H1 (cell line): ENCODE results near the gene PCDH9.
"Not testable (repeated sequence)": the region's sequence is repeated elsewhere in the genome, so short reads cannot be mapped to it uniquely, and the experiment has no call there.

Experiments used
- ATF2 ChIP-seq: IDR thresholded peaks from 2 replicates; pipeline ENCODE4 v1.6.1; 2012; ENCODE audit warnings: low read length, inconsistent platforms
- BRCA1 ChIP-seq: IDR thresholded peaks from 2 replicates; pipeline ENCODE4 v1.6.1; 2012; ENCODE audit warnings: low read depth, low read length, improper control_type of control experiment
- CTCF ChIP-seq, 3 experiments: IDR thresholded peaks; 1 replicate in 2 of 3; 2 replicates in 1 of 3; pipeline versions ENCODE4 v1.5.1 to v1.6.1; 2011; ENCODE audit warnings: low read length in 3 of 3, mild to moderate bottlenecking in 3 of 3, inconsistent platforms in 2 of 3, low read depth in 1 of 3, moderate library complexity in 1 of 3; ENCODE audit not compliant: insufficient read depth in 1 of 3; ENCODE audit errors: control extremely low read depth in 1 of 3
- EZH2 ChIP-seq: fragments of 200-600 bp; sonication (generic); IDR thresholded peaks from 2 replicates; pipeline ENCODE4 v1.7.1; 2012; ENCODE audit warnings: low read depth, mild to moderate bottlenecking, moderate library complexity, low read length, inconsistent platforms; ENCODE audit not compliant: severe bottlenecking
- POLR2A ChIP-seq, 2 experiments: IDR thresholded peaks; 1 replicate in 1 of 2; 2 replicates in 1 of 2; pipeline ENCODE4 v1.6.1; 2011; ENCODE audit warnings: low read depth in 2 of 2, low read length in 2 of 2, mild to moderate bottlenecking in 2 of 2; ENCODE audit errors: control extremely low read depth in 1 of 2
- POLR2AphosphoS5 ChIP-seq: IDR thresholded peaks from 2 replicates; pipeline ENCODE4 v1.6.1; 2011; ENCODE audit warnings: low read depth, low read length
- POU5F1 ChIP-seq: IDR thresholded peaks from 2 replicates; pipeline ENCODE4 v1.6.1; 2011; ENCODE audit warnings: low read depth, mild to moderate bottlenecking, low read length, moderate library complexity
- TAF1 ChIP-seq: IDR thresholded peaks from 2 replicates; pipeline ENCODE4 v1.6.1; 2011; ENCODE audit warnings: mild to moderate bottlenecking, low read depth, low read length
- TF ChIP-seq, protein P1 (sequence below): IDR thresholded peaks from 2 replicates; pipeline ENCODE4 v1.6.1; 2012; ENCODE audit warnings: inconsistent platforms
- TF ChIP-seq, protein P2 (sequence below): IDR thresholded peaks from 2 replicates; pipeline ENCODE4 v1.6.1; 2011; ENCODE audit warnings: low read depth, mild to moderate bottlenecking, low read length; ENCODE audit not compliant: insufficient read depth

DNA sequence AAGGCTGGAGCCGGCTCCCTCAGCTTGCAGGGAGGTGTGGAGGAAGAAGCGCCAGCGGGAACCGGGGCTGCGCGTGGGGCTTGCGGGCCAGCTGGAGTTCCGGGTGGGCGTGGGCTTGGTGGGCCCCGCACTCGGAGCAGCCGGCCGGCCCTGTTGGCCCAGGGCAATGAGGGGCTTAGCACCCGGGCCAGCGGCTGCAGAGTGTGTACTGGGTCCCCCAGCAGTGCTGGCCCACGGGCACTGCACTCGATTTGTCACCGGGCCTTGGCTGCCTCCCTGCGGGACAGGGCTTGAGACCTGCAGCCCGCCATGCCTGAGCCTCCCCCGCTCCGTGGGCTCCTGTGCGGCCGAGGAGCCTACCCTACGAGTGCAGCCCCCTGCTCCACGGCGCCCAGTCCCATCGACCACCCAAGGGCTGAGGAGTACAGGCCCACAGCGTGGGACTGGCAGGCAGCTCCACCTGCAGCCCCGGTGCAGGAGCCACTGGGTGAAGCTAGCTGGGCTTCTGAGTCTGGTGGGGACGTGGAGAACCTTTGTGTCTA, 608.2 kb downstream of the PCDH9 start:
- not testable (repeated sequence) for TF ChIP-seq CTCF (IDR thresholded peaks at IDR 0.05; ENCODE audit: control extremely low read depth in 1 of 3, insufficient read depth in 1 of 3, low read depth in 1 of 3, low read length in 3 of 3); TAF1; POLR2AphosphoS5; BRCA1; EZH2; POLR2A (IDR thresholded peaks at IDR 0.05; ENCODE audit: control extremely low read depth in 1 of 2, low read depth in 2 of 2, low read length in 2 of 2); POU5F1; ATF2
- TF ChIP-seq, protein P1, sequence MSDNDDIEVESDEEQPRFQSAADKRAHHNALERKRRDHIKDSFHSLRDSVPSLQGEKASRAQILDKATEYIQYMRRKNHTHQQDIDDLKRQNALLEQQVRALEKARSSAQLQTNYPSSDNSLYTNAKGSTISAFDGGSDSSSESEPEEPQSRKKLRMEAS: not testable (repeated sequence)
- TF ChIP-seq, protein P2, sequence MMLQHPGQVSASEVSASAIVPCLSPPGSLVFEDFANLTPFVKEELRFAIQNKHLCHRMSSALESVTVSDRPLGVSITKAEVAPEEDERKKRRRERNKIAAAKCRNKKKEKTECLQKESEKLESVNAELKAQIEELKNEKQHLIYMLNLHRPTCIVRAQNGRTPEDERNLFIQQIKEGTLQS: not testable (repeated sequence)
